HG02642 (cell line): Measurements from ENCODE around the gene OR9Q1.
"Not testable (repeated sequence)": the region's sequence is repeated elsewhere in the genome, so short reads cannot be mapped to it uniquely, and the experiment has no call there.

Experiments used
- ATAC-seq: cut with Tn5 transposase; IDR thresholded peaks from one replicate; pipeline ENCODE4 v1.9.1; 2021; ENCODE audit warnings: mild to moderate bottlenecking; ENCODE audit not compliant: unreplicated experiment, poor library complexity

OR9Q1 gene

DNA sequence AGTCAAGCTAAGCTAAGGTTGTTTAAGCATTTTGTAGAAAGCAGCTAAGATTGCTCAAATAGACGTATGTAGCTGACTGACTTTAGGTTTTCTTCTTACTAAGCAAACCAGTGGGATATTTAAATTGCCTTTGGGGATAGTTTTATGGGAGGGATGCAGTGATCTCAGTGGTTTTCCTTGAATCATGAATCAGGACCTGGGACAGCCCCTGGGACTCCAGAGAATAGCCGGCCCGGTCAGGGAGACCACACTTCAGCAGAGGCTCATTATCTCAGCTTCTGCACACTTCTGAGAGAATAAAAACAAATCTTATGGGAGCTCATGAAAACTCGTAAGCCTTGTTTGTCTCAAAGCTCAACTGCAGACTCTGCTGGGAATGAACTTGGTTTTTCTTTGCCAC lies 101.8 kb downstream of the OR9Q1 start, which contains the start of gene OR9I1:
Gene OR9I1, minus strand, starts transcription at position 62 of the 400 bp plus-strand sequence. CDS start 6,086 bp downstream, outside the sequence.
- no peak for ATAC-seq

DNA sequence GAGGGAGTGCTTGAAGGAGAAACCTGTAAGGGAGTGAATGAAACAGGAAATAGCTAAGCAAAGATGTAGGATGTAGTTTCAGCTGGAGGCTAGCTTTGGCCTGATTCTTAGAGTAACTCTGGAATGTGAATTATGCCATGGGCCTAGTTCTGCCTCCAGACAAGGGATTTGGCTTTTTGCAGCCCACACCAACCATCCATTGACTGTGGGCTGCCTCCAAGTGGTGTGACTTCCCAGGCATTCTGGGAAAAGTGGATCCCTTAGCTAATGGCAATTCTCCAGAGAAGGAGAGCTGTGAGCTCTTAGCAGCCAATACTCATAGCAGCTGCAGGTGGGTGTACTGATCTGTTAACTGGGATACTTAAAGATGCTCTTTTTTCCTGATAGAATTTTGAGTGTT lies 103.7 kb downstream of the OR9Q1 start:
- ATAC-seq, result no peak

DNA sequence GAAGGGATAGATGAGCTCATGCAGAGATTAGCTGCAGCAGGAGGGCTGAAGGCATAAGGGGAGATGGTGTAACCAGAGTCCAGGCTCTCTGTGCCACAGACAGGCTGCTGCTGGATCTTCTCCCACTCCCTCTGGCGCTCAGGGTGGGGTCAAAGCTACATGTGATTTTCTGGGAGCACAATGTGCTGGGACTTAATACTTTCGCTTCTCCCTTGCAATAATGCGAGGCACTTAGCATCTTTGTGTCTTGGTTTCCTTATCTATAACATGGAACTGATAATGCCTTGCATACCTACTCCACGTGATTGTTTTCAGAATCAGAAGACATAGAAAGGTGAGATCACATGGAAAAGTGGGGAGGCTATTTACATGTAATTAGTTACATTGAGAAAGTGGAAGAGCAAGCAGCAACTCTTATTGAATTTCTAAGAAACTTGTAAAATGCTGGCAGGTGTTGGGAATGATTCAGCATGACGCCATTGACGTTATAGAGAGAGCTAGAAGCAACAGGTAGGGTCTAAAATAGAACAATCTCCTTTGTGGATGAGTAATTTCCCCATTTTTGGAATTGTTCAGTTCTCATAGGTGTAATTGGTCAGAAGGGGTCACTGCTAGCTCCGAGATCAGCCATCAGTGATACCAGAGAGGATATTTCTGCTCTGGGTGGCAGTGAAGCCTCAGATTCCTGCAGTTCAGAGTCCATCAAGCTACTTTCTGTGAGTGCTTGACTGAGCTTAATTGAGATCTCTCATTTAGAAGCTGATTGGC lies 109.8 kb downstream of the OR9Q1 start:
- no peak for ATAC-seq

DNA sequence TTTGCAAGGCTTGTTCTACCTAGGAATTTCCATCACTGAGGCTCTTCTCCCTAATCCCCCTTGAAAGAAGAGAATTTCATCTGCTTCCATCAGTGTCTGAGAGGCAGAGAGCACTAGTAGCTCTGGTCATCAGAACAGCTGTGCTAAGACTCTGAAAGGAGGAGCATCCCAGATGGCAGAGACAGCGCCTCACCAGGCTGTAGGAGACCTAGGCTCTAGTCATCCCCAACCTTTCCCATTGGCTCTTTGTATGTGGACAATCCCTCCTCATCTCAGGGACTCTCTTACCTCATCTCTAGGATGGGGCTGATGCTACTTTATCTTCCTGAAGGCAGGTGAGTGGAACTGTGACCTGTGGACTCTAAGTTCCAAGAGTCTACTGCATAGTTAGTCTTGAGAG lies 110.5 kb downstream of the OR9Q1 start:
- no peak for ATAC-seq

DNA sequence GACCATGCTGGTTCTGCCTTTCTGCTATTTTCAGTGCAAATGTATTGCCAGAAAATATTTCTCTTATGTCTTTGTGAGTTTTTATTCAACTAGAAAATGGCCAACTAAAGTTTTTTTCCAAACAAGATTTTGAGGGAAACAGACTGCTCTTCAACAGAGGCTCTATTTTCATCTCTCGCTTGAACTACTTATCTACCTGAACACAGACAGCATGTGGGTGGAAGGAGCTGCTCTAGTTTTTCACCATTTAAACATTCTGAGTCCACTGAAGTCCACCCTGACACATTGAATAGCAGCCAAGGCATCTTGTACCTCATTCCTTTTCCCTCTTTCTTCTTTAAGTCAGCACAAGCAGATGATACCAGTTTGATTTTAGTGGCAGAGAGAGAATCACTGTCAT lies 111.5 kb downstream of the OR9Q1 start:
- no peak for ATAC-seq

DNA sequence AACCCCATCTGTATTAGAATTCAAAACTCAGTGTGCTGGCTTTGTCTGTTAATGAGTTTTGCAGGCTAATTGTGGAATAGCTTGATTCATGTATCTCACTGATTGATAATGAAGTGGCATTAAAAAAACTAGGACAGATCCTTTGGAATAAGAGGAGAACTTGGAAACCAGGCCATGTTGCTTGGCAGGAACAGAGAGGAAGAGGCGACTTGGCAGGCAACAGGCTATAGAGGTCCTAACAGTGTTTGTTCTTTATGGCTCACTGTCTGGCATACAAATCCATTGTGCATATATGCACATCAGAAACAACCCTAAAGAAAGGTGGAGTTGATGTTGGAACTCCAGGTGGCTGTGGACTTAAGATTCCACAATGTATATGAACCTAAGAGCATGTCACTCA lies 119.1 kb downstream of the OR9Q1 start:
- ATAC-seq, result no peak

DNA sequence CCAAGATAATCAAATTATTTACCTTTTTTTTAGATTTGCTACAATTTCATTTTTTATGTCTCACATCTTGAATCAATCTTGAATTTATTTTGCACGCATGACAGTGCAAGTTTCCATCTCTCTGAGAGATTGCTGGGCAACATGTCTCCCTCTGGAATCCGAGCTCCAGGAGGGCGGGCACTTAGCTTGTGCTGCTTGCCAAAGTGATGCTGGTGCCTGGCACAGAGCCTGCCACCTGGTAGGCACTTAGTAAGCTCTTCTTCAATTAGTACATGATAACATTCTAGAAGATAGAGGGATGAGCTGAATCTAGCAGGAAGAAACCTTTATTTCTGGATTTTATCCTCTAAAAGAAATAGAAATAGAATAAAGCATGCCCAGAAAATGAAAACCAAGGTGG lies 129.1 kb downstream of the OR9Q1 start:
- ATAC-seq, result no peak

DNA sequence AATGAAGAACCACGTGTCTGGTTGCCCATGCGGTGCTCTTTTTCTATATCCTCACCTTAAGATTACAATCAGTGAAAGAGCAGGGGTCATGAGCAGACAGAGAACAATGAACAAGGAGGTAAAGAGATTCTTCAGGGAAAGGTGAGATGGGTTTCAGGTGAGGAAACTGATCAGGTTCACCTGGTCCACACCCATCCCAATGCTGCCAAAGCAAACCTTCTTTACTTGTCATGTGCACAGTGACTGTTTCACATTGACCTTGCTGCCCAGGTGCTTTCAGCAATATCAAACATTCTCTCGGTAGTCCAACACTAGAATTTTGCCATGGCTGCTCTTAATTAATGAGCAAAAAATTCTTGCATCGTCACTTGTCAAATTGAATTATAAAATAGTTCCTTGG lies 140.7 kb downstream of the OR9Q1 start:
- ATAC-seq, result no peak

DNA sequence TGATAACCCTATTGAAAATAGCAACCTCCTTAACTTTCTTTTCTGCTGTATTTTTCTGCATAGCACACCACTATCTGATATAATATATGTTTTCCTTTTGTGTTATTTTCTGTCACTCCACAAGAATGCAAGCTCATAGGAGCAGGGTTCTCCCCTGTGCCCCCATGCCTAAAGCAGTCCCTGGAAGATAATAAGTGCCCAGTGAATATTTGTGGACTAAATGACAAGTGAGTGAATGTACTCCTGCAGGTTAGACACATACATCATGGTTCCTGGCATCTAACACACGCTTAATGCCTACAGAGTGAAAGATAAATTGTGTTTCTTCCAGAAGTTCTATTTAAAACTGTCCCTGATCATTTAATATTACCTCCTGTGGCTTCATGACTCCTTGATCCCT lies 141.3 kb downstream of the OR9Q1 start:
- ATAC-seq, result no peak

DNA sequence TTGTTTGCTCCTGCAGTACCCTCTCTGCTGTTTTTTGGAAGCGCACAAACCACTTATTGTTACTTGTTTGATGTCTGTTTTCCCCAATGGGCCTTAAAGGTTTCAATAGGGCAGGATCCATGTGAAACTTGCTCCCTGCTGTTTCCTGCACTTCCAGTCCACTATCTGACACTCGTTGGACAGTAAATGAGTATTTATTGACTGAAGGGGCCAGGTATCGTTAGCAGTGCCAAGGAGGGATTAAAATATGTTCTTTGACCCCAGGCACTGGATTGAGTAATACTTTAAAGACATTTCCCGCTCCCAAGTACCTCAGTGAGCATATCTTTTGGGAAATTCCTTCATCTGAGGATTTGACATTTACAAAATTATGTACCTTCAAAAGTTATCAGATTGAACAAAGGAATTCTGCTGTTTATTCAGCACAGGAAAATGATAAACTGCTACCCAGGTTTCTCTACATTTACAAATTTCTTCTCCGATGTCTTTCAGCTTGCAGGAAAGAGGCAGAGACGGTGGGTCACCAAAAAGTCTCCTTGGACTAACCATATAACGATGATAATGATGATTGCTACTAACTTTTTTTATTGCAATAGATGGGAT lies 141.9 kb downstream of the OR9Q1 start:
- ATAC-seq, result no peak

DNA sequence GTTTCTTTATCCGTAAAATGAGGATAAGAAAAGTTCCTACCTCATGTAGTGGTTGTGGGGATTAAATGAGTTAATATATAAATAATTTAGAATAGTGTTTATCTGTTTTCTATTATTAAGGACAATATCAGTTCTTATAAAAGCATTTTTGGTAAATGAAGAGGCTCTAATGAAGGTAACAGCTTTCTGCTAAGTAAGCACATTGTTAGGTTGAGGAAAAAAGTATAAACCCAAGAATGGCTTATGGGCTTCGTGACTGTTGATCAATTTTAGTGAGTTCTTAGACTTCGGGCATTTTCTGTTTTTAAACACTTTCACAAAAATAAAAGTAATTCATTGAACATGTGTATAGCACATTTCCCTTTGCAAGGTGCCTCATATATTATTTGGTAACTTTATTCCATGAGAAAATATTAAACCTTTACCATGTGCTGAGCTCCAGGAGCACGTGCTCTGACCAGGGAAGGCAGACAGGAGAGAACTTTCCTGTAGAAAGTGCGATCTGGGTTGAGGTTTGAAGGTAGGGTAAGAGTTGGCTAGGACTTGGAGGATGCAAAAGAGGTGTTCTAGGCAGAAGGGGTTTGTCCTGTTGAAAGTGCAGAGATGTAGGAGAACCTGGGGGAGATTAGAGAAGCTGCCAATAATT lies 153.9 kb downstream of the OR9Q1 start:
- ATAC-seq, result no peak

DNA sequence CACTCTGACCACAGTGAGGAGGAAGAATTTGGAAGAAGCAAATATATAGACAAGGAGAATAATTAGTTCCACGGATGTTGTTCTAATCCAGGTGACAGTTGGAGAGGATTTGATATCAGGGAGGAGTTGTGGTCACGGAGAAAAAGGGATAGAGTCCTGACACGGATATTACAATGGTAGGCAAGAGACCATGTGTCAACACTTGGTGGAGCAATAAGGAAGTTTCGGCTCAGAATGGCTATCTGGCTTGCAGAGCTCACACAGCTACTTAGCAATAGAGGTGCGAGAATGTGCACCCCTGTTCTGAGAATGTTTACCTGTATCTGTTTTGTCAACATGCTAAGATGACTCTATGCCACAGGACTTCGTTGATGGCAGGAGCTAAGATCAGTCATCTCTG lies 154.8 kb downstream of the OR9Q1 start:
- ATAC-seq, result no peak

DNA sequence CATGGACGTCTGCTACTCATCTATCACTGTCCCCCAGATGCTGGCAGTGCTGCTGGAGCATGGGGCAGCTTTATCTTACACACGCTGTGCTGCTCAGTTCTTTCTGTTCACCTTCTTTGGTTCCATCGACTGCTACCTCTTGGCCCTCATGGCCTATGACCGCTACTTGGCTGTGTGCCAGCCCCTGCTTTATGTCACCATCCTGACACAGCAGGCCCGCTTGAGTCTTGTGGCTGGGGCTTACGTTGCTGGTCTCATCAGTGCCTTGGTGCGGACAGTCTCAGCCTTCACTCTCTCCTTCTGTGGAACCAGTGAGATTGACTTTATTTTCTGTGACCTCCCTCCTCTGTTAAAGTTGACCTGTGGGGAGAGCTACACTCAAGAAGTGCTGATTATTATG lies 156.0 kb downstream of the OR9Q1 start:
- no peak for ATAC-seq

DNA sequence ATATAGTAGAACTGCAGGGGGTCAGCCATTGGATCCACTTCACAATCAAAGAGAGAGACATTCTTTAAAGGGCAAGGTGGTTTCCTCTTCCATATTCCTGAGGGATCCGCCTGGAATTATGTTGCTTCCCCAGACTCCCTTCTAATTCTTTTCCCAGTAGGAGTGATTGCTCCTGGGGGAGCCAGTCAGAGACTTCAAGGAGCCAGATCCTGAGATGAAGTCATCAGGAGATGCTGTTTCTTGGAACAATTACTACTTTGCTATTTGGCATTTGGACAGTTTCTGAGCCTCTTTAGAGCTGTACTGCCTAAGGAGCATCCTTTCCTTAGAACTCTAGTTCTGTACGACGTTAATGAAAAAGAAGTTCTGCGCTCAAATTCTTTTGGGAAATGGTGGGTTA lies 163.3 kb downstream of the OR9Q1 start:
- no peak for ATAC-seq

DNA sequence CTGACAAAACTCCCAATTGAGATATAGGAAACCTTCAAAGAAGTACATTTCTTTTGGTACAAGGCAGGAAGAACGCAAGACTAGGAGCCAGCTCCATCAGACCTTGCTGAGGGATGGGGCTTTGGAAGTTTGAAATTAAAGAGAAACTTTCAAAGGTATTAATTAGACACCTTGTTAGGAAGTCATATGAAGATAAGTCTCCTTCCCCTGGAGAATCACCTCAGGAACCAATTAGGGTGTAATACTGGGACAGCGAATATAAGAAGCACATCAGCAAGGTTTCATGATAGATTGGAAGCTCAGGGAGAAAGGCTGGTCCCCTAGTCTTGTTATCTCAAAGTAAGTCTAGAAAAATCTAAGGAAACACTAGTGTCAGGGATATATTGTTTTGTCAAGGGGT lies 165.1 kb downstream of the OR9Q1 start, which contains the start of gene OR9Q2:
Gene OR9Q2, plus strand, starts transcription at position 301 of the 400 bp plus-strand sequence. CDS start 1,421 bp downstream, outside the sequence.
- no peak for ATAC-seq

DNA sequence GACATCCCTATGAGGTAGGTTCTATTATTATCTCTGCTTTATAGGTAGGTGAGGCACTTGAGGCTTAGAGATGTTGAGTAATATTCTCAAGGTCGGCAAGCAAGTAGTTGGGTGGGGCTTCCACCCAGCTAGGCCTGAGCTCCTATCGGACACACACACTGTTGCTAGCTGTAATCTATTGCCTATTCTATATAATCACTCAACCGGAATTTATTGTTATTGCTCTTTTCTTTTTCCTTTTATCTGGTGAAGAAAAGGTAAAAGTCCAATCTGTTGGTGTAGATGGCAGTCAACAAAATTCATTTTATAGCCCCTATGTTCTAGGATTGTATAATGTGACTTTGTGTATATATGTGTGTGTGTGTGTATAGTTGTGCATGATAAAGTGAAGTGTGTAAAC lies 168.5 kb downstream of the OR9Q1 start:
- no peak for ATAC-seq

DNA sequence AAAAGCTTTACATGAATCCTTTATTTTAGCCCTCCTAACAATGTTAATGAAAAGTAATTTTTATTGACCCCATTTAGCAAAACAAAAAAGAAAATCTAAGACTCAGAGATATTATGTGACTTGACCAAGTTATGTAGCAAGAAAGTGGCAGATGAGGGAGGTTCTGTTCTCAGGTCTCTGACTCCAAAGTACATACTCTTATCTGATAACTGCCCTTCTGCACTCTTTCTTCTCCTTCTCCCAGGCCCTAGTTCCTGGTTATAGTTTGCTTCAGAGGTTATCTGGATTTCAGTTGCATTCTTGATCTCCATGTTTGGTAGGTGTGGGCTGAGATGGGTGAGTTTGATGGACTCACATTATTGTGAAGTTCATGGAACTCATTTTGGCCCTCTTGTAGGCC lies 169.7 kb downstream of the OR9Q1 start:
- ATAC-seq, result no peak

DNA sequence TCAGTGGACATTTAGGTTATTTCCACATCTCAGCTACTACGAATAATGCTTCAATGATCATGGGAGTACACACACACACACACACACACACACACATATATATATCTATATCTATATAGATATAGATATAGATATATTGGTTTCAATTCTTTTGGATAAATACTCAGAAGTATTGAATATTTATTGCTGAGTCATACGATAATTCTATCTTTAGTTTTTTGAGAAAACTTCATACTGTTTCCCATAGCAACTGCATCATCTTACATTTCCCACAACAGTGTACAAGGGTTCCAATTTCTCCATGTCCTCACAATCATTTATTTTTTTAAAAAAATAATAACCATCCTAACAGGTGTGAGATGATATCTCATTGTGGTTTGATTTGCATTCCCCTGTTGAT lies 172.3 kb downstream of the OR9Q1 start:
- no peak for ATAC-seq

DNA sequence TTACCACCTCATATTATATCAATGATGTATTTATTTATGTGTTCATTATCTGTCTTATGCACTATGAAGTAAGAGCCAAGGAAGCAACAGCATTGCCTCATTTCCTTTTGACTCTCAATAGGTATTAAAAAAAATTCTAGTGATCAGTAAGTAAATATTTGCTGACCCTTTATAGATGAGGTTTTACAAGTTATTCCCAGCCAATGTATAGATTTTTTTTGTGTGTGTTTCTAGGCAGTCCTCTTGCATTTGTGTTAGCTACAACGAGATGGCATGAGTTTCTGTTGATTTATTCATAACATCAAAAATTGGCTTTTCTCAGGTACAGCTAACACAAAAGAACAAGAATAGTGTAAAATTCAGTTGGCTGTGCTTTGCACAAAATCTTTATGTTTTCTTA lies 175.6 kb downstream of the OR9Q1 start:
- no peak for ATAC-seq

DNA sequence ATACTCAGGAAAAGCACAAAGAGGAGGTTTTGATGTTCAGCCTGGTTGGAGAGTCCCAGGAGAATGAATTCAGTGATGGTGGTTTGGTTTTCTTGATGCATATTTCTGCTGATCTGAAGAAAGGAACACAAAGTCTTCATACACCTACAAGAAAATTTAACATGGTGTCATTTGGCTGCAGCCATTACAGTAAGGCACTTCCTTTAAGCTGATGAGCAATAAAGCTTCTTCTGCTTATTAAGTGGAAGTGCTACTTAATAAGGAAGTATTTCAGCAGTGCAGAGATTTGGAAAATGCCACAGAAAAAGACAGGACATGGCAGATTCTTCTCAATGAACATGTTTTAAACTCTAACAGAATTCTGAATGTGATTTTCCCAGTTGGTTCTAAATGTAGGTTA lies 180.4 kb downstream of the OR9Q1 start, which contains the start of gene OR1S2:
Gene OR1S2, minus strand, starts transcription at position 101 of the 400 bp plus-strand sequence. Its CDS starts 0 bp downstream, at position 101.
- ATAC-seq, result no peak

DNA sequence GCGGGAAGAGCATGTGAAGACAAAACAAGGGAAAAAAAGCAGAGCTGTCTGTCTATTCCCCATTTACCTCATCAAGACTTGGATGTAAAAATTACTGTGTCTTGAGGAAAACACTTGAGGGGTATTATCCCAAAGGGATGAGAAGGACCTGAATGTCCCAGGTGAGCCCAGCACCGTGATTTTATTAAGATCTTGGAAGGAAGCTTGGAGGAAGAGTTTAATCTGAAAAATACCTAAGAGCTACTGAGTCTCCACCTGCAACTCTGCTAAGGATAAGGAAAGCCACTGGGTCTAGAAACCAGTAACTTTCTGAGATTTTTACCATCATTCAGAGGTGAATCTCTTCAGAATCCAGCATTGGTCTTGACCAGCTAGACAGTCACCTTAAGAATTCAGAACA lies 188.7 kb downstream of the OR9Q1 start, which contains the start of gene OR1S1:
Gene OR1S1, plus strand, starts transcription at position 301 of the 400 bp plus-strand sequence.
- ATAC-seq, result not testable (repeated sequence)
